Endothelial cell (in vitro differentiated cells): ENCODE measurements around the gene CEP83. TPM values are rescaled to one million over a fixed set of nuclear protein-coding genes. Genes with fewer than 3 reads are reported as not detected.

Experiments
- DNase-seq: peaks from one replicate; pipeline ENCODE4 v3.0.0; 2021; ENCODE audit warnings: low spot score
- H3K27ac Mint-ChIP-seq: one replicate; pipeline ENCODE4 v1.8.0; 2021; ENCODE audit warnings: mixed read lengths, inconsistent platforms; ENCODE audit not compliant: unreplicated experiment
- H3K27me3 Mint-ChIP-seq: one replicate; pipeline ENCODE4 v1.8.0; 2021; ENCODE audit warnings: mild to moderate bottlenecking, moderate library complexity, mixed read lengths, inconsistent platforms; ENCODE audit not compliant: unreplicated experiment
- H3K36me3 Mint-ChIP-seq: one replicate; pipeline ENCODE4 v1.8.0; 2021; ENCODE audit warnings: mild to moderate bottlenecking, low read depth, mixed read lengths, inconsistent platforms; ENCODE audit not compliant: unreplicated experiment
- H3K4me1 Mint-ChIP-seq: one replicate; pipeline ENCODE4 v1.8.0; 2021; ENCODE audit warnings: mild to moderate bottlenecking, mixed read lengths, inconsistent platforms; ENCODE audit not compliant: unreplicated experiment
- H3K4me3 Mint-ChIP-seq: one replicate; pipeline ENCODE4 v1.8.0; 2021; ENCODE audit warnings: mild to moderate bottlenecking, mixed read lengths, inconsistent platforms; ENCODE audit not compliant: unreplicated experiment
- H3K9me3 Mint-ChIP-seq: one replicate; pipeline ENCODE4 v1.8.0; 2021; ENCODE audit warnings: mixed read lengths, inconsistent platforms; ENCODE audit not compliant: unreplicated experiment
- CTCF ChIP-seq: fragments of 200-600 bp; sonication (generic); IDR thresholded peaks from one replicate; pipeline ENCODE4 v1.5.0; 2021; ENCODE audit warnings: antibody characterized with exemption; ENCODE audit not compliant: unreplicated experiment
- total RNA-seq: library from RNA; stranded (reverse); fragmentation: NEBNext Ultra II Directional; extraction: Animal tissue kit (Norgen Biotek cat#: 25700); gene quantifications from one replicate; pipeline ENCODE4 v1.2.1, GENCODE V29; 2021; ENCODE audit not compliant: unreplicated experiment

The CEP83 gene
- total RNA-seq, 1 donor from 2014 or later: 18.6 TPM

DNA sequence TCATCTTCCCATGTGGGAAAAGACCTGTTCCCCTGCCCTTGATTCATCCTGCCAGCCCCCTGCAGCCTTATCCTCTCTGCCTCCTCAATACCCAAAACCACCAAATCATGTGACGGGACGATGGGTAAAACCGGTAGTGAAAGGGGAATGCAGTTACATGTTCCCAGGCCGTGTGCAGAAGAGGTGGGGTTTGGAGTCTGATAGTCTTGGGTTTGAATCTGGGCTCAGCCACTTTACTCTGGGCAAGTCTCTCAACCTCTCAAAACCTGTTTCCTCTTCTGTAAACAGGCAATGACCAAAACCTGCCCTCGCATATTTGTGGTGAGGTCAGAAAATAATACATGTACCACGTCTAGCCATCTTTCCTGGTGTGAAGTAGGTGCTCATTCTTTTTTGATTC lies 188.3 kb downstream of the CEP83 start:
- Mint-ChIP-seq H3K27me3 (no peaks in the 10 kb centered on the region), H3K9me3 (no peaks in the 10 kb centered on the region), H3K4me3 (no peak overlapping the region), H3K27ac (no peak overlapping the region), H3K36me3 (no peaks in the 10 kb centered on the region), H3K4me1 (peaks cover 4% of the 10 kb centered on the region)
- no peak for DNase-seq
- TF ChIP-seq CTCF: no peak

DNA sequence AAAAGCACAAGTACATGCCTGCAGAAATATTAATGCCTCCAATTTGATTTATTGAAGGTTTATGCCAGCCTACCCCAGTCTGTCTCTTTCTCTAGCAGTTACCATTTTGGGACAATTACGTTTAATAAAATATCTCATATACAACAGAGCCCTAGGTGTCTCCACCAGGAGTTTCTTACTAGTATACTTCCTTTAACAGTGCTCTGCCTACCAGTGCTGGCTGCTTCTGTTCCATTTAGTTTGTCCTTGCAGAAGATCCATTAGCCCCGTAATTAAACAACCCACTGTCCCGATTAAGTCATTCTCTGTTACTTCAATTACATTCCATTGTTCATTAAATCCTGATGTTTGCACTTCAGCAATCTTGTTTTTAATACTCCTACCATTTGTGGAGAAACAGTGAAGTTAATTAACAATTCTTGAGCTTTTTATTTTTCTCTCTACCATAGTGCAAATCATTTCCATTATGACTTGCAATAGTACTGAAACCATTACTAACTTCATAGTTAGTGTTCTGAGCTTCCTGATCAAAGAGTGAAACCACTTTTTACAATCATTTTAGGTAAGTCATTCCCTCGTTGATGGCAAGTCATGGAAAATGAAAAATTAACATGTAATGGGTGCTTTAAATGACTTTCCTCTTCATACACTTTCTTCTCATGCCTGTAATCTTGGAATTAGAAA lies 190.2 kb downstream of the CEP83 start:
- H3K36me3 Mint-ChIP-seq: no peaks in the 10 kb centered on the region
- no peak overlapping the region for H3K4me3 Mint-ChIP-seq
- no peaks in the 10 kb centered on the region for H3K9me3 Mint-ChIP-seq
- peaks cover 4% of the 10 kb centered on the region for H3K4me1 Mint-ChIP-seq
- no peak overlapping the region for H3K27ac Mint-ChIP-seq
- DNase-seq: no peak
- no peaks in the 10 kb centered on the region for H3K27me3 Mint-ChIP-seq
- no peak for TF ChIP-seq CTCF

DNA sequence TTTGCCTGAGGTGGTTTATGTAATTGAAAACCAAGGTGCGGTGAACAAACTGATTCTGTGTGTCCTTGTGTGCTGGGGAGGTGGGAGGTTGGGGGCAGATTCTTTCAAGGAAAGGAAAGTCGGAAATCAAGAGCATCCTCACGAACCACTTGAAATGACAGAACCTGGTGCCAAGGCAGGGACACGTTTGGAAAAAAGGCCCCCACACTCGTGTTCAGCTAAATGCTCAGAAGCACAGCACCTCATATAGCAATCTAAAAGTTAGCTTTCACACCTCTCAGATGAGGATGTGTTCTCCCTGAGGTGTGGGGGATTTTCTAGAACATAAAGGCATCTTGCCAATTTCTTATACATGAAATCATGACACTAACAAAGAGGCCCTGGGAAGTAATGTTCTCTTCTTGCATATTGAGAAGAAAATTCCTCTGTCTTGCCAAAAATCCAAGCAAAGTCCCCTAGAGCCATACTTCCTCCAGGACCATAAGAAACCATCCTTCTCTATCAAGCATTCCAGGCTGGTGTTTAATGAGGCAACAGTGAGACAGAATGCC lies 191.7 kb downstream of the CEP83 start:
- no peak for DNase-seq
- Mint-ChIP-seq H3K36me3 (no peaks in the 10 kb centered on the region), H3K27me3 (no peaks in the 10 kb centered on the region), H3K4me1 (peaks cover 12% of the 10 kb centered on the region), H3K9me3 (no peaks in the 10 kb centered on the region), H3K4me3 (no peak overlapping the region), H3K27ac (no peak overlapping the region)
- no peak for TF ChIP-seq CTCF

GRCh38 chr12:94267537-94267872 lies 192.2 kb downstream of the CEP83 start:
- peaks cover 3% of the 10 kb centered on the region for H3K36me3 Mint-ChIP-seq
- H3K27me3 Mint-ChIP-seq: no peaks in the 10 kb centered on the region
- H3K4me3 Mint-ChIP-seq: no peak overlapping the region
- DNase-seq: no peak
- no peak for TF ChIP-seq CTCF
- H3K27ac Mint-ChIP-seq: no peak overlapping the region
- peaks cover 12% of the 10 kb centered on the region for H3K4me1 Mint-ChIP-seq
- H3K9me3 Mint-ChIP-seq: no peaks in the 10 kb centered on the region

DNA sequence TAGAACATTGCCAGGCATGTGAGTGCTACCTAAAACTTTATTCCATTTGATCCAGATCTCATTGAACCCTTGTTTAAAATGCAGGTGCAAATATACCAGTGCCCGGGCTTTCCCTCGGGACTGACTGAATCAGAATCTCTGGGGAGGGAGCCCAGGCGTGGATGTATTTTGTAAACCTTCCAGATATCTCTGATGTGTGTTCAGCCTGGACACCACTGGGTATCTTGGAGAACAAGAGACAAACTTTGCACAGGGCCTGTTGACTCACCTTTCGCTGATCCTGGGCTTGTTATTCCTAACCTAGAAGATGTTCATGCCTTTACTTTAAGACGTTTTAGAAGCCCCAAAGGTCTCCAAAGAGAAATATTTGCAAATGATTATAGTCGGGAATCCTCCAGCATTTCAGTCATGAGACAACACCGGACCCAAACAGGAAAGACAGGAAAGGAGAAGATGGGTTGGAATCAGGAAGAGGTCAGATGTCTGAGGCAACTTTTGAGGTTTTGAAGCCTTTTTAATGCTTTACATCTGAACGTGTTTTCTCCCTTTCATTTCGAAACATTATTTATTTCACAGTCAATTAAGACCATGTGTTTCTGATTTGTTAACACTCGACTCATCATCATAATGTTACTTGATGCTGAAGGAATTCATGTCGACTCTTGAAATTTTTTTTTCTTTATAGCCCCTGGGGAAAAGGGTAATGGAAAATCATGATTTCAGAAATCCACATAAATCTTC lies 192.7 kb downstream of the CEP83 start:
- Mint-ChIP-seq H3K27ac (no peak overlapping the region), H3K4me1 (peaks cover 12% of the 10 kb centered on the region), H3K36me3 (peaks cover 4% of the 10 kb centered on the region), H3K4me3 (no peak overlapping the region), H3K27me3 (no peaks in the 10 kb centered on the region), H3K9me3 (no peaks in the 10 kb centered on the region)
- TF ChIP-seq CTCF: no peak
- DNase-seq: no peak
